NB4 (cell line): ENCODE measurements around the gene THSD7A.

Experiments
- DNase-seq: peaks from one replicate; pipeline ENCODE4 v3.0.0; 2010; ENCODE audit warnings: low read depth
- H3K4me3 ChIP-seq: one replicate; pipeline ENCODE4 v1.5.1; 2011; ENCODE audit warnings: mild to moderate bottlenecking, low read depth, low read length, moderate library complexity
- CTCF ChIP-seq: IDR thresholded peaks from one replicate; pipeline ENCODE4 v1.5.1; 2012; ENCODE audit warnings: low read depth, low read length
- MYC ChIP-seq: IDR thresholded peaks from 2 replicates; pipeline ENCODE4 v1.6.1; 2011; ENCODE audit warnings: low read depth, low read length
- POLR2A ChIP-seq: IDR thresholded peaks from 2 replicates; pipeline ENCODE4 v1.6.1; 2011; ENCODE audit warnings: mild to moderate bottlenecking; ENCODE audit not compliant: insufficient read length; ENCODE audit errors: extremely low read depth
- TF ChIP-seq, protein P1 (sequence below): IDR thresholded peaks from 2 replicates; pipeline ENCODE4 v1.6.1; 2011; ENCODE audit warnings: low read depth, low read length

The THSD7A gene

GRCh38 chr7:11436773-11437524 is 395.0 kb downstream of the THSD7A start:
- no peak for DNase-seq
- no peak overlapping the region for H3K4me3 ChIP-seq
- TF ChIP-seq, protein P1, sequence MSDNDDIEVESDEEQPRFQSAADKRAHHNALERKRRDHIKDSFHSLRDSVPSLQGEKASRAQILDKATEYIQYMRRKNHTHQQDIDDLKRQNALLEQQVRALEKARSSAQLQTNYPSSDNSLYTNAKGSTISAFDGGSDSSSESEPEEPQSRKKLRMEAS, result no peak
- TF ChIP-seq POLR2A, result no peak
- TF ChIP-seq MYC, result no peak
- no peak for TF ChIP-seq CTCF

- TF ChIP-seq, protein P1, result no peak
- no peak for TF ChIP-seq CTCF
- TF ChIP-seq POLR2A, result no peak
- no peak for TF ChIP-seq MYC
- DNase-seq, result no peak
Measured at GRCh38 chr7:11436316-11436715, 395.7 kb downstream of the THSD7A start.

DNA sequence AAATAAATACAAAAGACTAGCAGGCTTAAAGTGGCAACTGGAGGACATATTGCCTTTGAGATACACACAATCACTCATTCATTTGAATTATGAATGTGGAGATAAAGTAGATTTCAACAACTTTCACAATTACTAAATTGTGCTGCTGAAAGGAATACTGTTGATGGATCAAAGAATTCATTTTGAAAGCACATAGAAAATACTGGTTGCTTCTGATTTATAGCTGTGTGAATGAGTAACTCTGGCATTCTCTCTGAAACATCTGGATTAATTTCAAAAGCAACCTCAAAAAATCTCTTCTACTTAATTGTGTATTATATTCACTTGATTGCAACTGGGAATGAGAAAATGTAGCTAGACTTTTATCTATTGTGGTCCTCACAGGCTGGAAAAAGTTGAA is 397.6 kb downstream of the THSD7A start:
- H3K4me3 ChIP-seq, result no peak overlapping the region
- no peak for DNase-seq
- TF ChIP-seq, protein P1, result no peak
- TF ChIP-seq POLR2A, result no peak
- TF ChIP-seq MYC, result no peak
- TF ChIP-seq CTCF, result no peak

More at GRCh38 chr7:11436316-11436715, 395.7 kb downstream of the THSD7A start:
- H3K4me3 ChIP-seq, result no peak overlapping the region

DNA sequence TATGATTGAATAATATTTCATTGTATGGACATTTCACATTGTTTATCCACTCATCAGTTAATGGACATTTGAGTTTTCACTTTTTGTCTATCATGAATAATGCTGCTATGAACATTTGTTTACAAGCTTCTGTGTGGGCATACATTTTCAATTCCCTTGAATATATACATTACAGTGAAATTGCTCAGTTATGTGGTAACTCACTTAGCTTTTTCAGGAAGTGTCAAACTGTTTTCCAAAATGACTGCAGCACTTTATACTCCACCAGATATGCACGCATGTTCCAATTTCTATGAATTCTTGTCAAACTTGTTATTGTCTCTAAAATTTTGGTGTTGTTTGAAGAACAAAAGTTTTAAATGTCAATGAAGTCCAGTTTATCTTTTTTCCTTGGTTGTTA is 401.2 kb downstream of the THSD7A start:
- DNase-seq, result peak; percentile 25
- TF ChIP-seq MYC (no peak), POLR2A (no peak), CTCF (no peak)
- TF ChIP-seq, protein P1, result no peak
- H3K4me3 ChIP-seq, result no peak overlapping the region

DNA sequence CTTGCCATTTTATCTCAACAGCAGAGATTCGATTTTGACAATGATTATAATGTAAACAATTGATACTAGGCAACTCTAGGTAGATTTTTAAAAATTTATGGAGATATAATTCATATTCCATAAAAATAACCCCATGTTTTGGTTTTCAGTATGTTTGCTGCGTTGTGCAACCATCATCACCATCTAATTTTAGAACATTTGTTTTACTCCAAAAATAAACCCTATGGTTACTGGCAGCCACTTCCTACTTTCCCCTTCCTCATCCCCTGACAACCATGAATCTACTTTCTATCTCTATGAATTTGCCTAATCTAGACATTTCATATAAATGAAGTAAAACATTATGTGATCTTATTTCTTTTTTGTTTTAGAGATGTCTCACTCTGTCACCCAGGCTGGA is 401.9 kb downstream of the THSD7A start:
- TF ChIP-seq CTCF, result no peak
- no peak for TF ChIP-seq MYC
- TF ChIP-seq, protein P1, result no peak
- TF ChIP-seq POLR2A, result no peak
- H3K4me3 ChIP-seq, result no peak overlapping the region
- DNase-seq, result peak; percentile 43
